Spleen (tissue), 11 donors: ENCODE results near the gene ORC1. TPM values are rescaled to one million over a fixed set of nuclear protein-coding genes. Genes with fewer than 3 reads are reported as not detected.
"Not testable (repeated sequence)": the region's sequence is repeated elsewhere in the genome, so short reads cannot be mapped to it uniquely, and the experiment has no call there.

Experiments
- DNase-seq: peaks from one replicate; pipeline ENCODE4 v3.0.0-alpha.2; 2020
- H3K27ac ChIP-seq, 8 donors: fragments of 200-600 bp; sonication (generic) in 7 of 8; 1 replicate in 4 of 8; 2 replicates in 4 of 8; pipeline versions ENCODE4 v1.5.0 to v1.8.0; 2016 to 2021; ENCODE audit warnings: inconsistent platforms in 4 of 8, mild to moderate bottlenecking in 4 of 8, moderate library complexity in 1 of 8
- H3K27me3 ChIP-seq, 7 donors: fragments of 200-600 bp; sonication (generic) in 6 of 7; replicated peaks in 1 of 7; 1 replicate in 4 of 7; 2 replicates in 3 of 7; pipeline versions ENCODE4 v1.5.0 to v1.8.0; 2016 to 2021; ENCODE audit warnings: inconsistent platforms in 3 of 7, mild to moderate bottlenecking in 1 of 7
- H3K36me3 ChIP-seq, 6 donors: fragments of 200-600 bp; sonication (generic) in 5 of 6; 1 replicate in 4 of 6; 2 replicates in 2 of 6; pipeline versions ENCODE4 v1.5.0 to v1.8.0; 2016 to 2021; ENCODE audit warnings: inconsistent platforms in 2 of 6
- H3K4me1 ChIP-seq, 6 donors: fragments of 200-600 bp; sonication (generic) in 5 of 6; 1 replicate in 3 of 6; 2 replicates in 3 of 6; pipeline versions ENCODE4 v1.5.0 to v1.8.0; 2016 to 2021; ENCODE audit warnings: inconsistent platforms in 3 of 6
- H3K4me3 ChIP-seq, 8 donors: fragments of 200-600 bp; sonication (generic) in 7 of 8; 1 replicate in 4 of 8; 2 replicates in 4 of 8; pipeline versions ENCODE4 v1.5.0 to v1.8.0; 2016 to 2021; ENCODE audit warnings: inconsistent platforms in 4 of 8, mild to moderate bottlenecking in 4 of 8, moderate library complexity in 2 of 8
- H3K9me3 ChIP-seq, 8 donors: fragments of 200-600 bp; sonication (generic) in 7 of 8; 1 replicate in 4 of 8; 2 replicates in 4 of 8; pipeline versions ENCODE4 v1.5.0 to v1.8.0; 2016 to 2021; ENCODE audit warnings: inconsistent platforms in 4 of 8
- POLR2A ChIP-seq, 3 donors: fragments of 450-650 bp; IDR thresholded peaks; one replicate each; pipeline ENCODE4 v1.5.1; 2017; ENCODE audit warnings: antibody characterized with exemption in 3 of 3, mild to moderate bottlenecking in 1 of 3
- POLR2AphosphoS5 ChIP-seq, 3 donors: sonication (generic); formaldehyde crosslinking; IDR thresholded peaks; one replicate each; pipeline ENCODE4 v1.5.1; 2017; ENCODE audit warnings: antibody characterized with exemption in 3 of 3
- WGBS, 5 donors: extraction: QIAGEN DNeasy Blood & Tissue Kit in 3 of 5; methylation state at CpG; one replicate each; pipeline versions ENCODE4 v1.1.5 to v1.1.7; 2013 to 2018; 5-methylcytosine and 5-hydroxymethylcytosine counted together
- intact Hi-C: fragments of 100-400 bp; cut with DNase I; formaldehyde crosslinking; loops from one replicate; pipeline ENCODE4 v1.15.0; 2023; ENCODE audit warnings: low total_unique reads
- polyA plus RNA-seq, 3 donors: library from polyadenylated mRNA; stranded (reverse); fragments of 200-250 nt; gene quantifications; one replicate each; pipeline ENCODE4 v1.2.1, GENCODE V29; 2013
- total RNA-seq, 7 donors: library from RNA; depleted of rRNA in 3 of 7; stranded (reverse); fragments of >200 nt in 3 of 7; fragmentation: NEBNext Ultra II Directional in 4 of 7; extraction: Animal tissue kit (Norgen Biotek cat#: 25700) in 4 of 7; gene quantifications; one replicate each; pipeline versions ENCODE4 v1.1.0 to v1.2.1, GENCODE V29; 2016 to 2021
- TF ChIP-seq, protein P1 (sequence below), 11 experiments: fragments of 200-600 bp in 7 of 11; fragments of 450-650 bp in 4 of 11; sonication (generic) in 4 of 11; IDR thresholded peaks in 8 of 11; conservative IDR thresholded peaks in 3 of 11; 1 replicate in 7 of 11; 2 replicates in 4 of 11; pipeline versions ENCODE4 v1.4.0 to v1.8.0; 2016 to 2021; ENCODE audit warnings: antibody characterized with exemption in 11 of 11, inconsistent platforms in 4 of 11, mild to moderate bottlenecking in 1 of 11
- donor health status: healthy with polysubstance abuse.
- donor health status: DM: no; HTN: no; CAD: no; lungs with moderate emphysema.
- donor health status: DM: no; HTN: no; CAD: no.
- donor health status: Bipolar disorder and iron deficiency.
- donor health status: healthy.
- donor health status: DM: no; HTN: no; CAD: no.
- donor health status: DM: yes; HTN: yes; CAD: no.

ORC1 gene
- total and polyA plus RNA-seq, 10 donors, result 0.60 to 5.4 (median 2.1) TPM

DNA sequence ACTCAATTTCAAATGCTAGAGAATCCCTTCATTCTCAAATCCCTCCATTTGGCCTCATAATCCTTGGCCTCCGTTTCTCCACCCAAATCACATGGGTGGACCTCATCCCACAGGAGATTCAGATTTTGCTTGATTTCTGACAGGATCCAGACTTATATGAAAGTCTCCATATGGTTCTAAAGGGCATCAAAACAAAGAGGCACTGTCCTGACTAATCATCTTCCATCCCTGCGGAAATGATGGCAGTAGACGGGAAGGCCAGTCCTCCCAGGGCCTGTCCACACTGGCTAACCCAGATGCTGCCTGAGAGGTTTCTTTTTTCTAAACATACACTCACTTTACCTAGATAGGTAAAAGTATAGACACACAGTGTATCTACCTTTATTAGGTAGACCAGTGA, 18.8 kb downstream of the ORC1 start:
- Histone ChIP-seq H3K36me3 (peaks cover 0 to 92% (median 2%) of the 10 kb centered on the region in 6 donors), H3K4me3 (no peak overlapping the region), H3K4me1 (no peaks in the 10 kb centered on the region), H3K9me3 (no peaks in the 10 kb centered on the region), H3K27me3 (no peaks in the 10 kb centered on the region), H3K27ac (no peak overlapping the region)
- intact Hi-C loops, result no loop called here
- DNase-seq, result no peak
- TF ChIP-seq POLR2A (IDR thresholded peaks at IDR 0.05), result no peak
- TF ChIP-seq, protein P1, sequence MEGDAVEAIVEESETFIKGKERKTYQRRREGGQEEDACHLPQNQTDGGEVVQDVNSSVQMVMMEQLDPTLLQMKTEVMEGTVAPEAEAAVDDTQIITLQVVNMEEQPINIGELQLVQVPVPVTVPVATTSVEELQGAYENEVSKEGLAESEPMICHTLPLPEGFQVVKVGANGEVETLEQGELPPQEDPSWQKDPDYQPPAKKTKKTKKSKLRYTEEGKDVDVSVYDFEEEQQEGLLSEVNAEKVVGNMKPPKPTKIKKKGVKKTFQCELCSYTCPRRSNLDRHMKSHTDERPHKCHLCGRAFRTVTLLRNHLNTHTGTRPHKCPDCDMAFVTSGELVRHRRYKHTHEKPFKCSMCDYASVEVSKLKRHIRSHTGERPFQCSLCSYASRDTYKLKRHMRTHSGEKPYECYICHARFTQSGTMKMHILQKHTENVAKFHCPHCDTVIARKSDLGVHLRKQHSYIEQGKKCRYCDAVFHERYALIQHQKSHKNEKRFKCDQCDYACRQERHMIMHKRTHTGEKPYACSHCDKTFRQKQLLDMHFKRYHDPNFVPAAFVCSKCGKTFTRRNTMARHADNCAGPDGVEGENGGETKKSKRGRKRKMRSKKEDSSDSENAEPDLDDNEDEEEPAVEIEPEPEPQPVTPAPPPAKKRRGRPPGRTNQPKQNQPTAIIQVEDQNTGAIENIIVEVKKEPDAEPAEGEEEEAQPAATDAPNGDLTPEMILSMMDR (IDR thresholded peaks at IDR 0.05 in 8 of 11, conservative IDR thresholded peaks at IDR 0.05 in 3 of 11), result no peak
- no peak for TF ChIP-seq POLR2AphosphoS5 (IDR thresholded peaks at IDR 0.05)
- 96 to 100% (median 98%) methylated on average over 3 of the region's 3 CpGs for WGBS, 5 donors

DNA sequence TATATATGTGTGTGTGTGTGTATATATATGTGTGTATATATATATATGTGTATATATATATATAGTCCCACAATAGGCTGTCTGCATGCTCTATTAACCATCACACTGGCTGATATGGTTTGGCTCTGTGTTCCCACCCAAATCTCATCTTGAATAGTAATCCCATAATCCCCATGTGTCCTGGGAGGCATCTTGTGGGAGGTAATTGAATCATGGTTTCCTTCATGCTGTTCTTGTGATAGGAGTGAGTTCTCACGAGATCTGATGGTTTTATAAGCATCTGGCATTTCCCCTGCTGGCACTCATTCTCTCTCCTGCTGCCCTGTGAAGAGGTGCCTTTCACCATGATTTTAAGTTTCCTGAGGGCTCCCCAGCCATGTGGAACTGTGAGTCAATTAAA, 34.4 kb downstream of the ORC1 start:
- DNase-seq, H3K27me3 ChIP-seq, H3K9me3 ChIP-seq, intact Hi-C loops, H3K27ac ChIP-seq, H3K4me3 ChIP-seq: not testable (repeated sequence)
- Histone ChIP-seq H3K4me1 (peaks cover 5 to 34% (median 21%) of the 10 kb centered on the region in 6 donors), H3K36me3 (peaks cover 0 to 32% (median 0%) of the 10 kb centered on the region in 6 donors)
- WGBS, 5 donors, result 70 to 91% (median 81%) methylated on average over 1 of the region's 1 CpG

DNA sequence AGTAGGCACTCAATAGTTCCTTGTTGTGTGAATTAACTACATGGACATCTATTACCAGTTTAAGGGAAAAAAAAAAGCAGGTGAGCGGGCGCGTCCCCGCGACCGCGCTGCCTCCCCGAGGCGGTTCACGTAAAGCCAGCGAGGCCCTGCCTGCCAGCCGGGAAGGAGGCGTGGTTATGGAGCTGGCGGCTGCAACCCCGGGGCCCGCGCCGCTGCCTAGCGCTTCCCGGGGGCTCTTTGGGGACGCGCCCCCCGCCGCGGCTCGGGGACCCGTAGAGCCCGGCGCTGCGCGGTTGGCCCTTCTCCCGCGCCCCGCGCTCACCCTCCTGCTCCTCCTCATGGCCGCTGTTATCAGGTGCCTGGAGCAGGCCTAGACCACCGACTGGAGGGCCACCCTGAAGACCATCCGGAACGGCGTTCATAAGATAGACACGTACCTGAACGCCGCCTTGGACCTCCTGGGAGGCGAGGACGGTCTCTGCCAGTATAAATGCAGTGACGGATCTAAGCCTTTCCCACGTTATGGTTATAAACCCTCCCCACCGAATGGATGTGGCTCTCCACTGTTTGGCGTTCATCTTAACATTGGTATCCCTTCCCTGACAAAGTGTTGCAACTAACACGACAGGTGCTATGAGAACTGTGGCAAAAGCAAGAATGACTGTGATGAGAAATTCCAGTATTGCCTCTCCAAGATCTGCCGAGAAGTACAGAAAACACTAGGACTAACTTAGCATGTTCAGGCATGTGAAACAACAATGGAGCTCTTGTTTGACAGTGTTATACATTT, 35.6 kb downstream of the ORC1 start:
- Histone ChIP-seq H3K4me1 (peaks cover 11 to 46% (median 30%) of the 10 kb centered on the region in 6 donors), H3K4me3 (peak overlapping the region; percentile 14 to 64 (median 34)), H3K36me3 (peaks cover 0 to 27% (median 0%) of the 10 kb centered on the region in 6 donors), H3K9me3 (no peaks in the 10 kb centered on the region), H3K27ac (no peak overlapping the region), H3K27me3 (peaks cover 0 to 5% (median 0%) of the 10 kb centered on the region in 7 donors)
- TF ChIP-seq POLR2AphosphoS5 (IDR thresholded peaks at IDR 0.05) (peak in 1 of 3 donors; percentile 49), POLR2A (IDR thresholded peaks at IDR 0.05) (no peak)
- TF ChIP-seq, protein P1 (IDR thresholded peaks at IDR 0.05 in 8 of 11, conservative IDR thresholded peaks at IDR 0.05 in 3 of 11), result peak in 2 of 11 experiments; percentile 24 to 26
- intact Hi-C loops, result no loop called here
- WGBS, 5 donors, result 11 to 13% (median 11%) methylated on average over 24 to 51 of the region's 51 CpGs
- DNase-seq, result peak; percentile 90

- Histone ChIP-seq H3K27ac (no peak overlapping the region), H3K9me3 (no peaks in the 10 kb centered on the region), H3K27me3 (peaks cover 0 to 5% (median 0%) of the 10 kb centered on the region in 7 donors), H3K4me1 (peaks cover 11 to 55% (median 32%) of the 10 kb centered on the region in 6 donors), H3K36me3 (peaks cover 0 to 28% (median 6%) of the 10 kb centered on the region in 6 donors), H3K4me3 (no peak overlapping the region)
- intact Hi-C loops, result no loop called here
- WGBS, 5 donors, result 89 to 96% (median 93%) methylated on average over 5 of the region's 5 CpGs
- TF ChIP-seq POLR2A (IDR thresholded peaks at IDR 0.05), result no peak
- TF ChIP-seq, protein P1 (IDR thresholded peaks at IDR 0.05 in 8 of 11, conservative IDR thresholded peaks at IDR 0.05 in 3 of 11), result no peak
- no peak for TF ChIP-seq POLR2AphosphoS5 (IDR thresholded peaks at IDR 0.05)
- no peak for DNase-seq
Observed at GRCh38 chr1:52367272-52367671, 37.0 kb downstream of the ORC1 start.
